Right lobe of liver (tissue), 4 donors: ENCODE data around the gene OR51B4.

Experiments used
- POLR2A ChIP-seq: fragments of 450-650 bp; IDR thresholded peaks from one replicate; pipeline ENCODE4 v1.6.1; 2017; ENCODE audit warnings: antibody characterized with exemption, mild to moderate bottlenecking
- TF ChIP-seq, protein P1 (sequence below), 4 donors: fragments of 200-600 bp in 3 of 4; fragments of 450-650 bp in 1 of 4; IDR thresholded peaks; one replicate each; pipeline versions ENCODE4 v1.5.1 to v1.8.0; 2016 to 2022; ENCODE audit warnings: antibody characterized with exemption in 4 of 4, mild to moderate bottlenecking in 2 of 4
- donor health status: DM: no; HTN: no; CAD: no.
- donor health status: DM: no; HTN: no; CAD: no.
- donor health status: DM: no; HTN: yes; CAD: no.

DNA sequence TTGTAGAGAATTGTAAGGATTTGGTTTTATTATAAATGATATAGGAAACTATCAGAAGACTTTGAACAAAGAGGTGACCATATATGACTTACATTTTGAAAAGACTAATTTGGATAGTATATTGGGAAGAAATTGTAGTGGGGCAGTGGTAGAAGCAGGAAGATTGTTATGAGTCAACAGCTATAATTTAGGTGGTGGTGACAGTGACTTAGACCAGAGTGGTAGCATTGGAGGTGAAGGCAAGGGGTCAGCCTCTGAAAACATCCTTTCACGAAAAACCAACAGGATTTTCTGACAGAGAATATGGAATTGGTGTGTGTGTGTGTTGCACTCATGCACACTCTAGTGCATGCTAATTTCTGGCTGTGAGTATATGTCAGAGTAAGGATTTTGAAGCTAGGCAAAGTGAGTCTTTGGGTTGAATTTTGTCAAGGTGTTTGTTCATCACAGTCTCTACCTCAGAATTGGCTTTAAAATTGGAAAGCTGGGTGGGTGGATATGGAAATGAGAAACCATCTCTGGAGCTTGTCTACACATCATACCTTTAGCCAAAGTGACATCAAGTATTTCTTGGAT lies 23.9 kb downstream of the OR51B4 start:
- TF ChIP-seq, protein P1, sequence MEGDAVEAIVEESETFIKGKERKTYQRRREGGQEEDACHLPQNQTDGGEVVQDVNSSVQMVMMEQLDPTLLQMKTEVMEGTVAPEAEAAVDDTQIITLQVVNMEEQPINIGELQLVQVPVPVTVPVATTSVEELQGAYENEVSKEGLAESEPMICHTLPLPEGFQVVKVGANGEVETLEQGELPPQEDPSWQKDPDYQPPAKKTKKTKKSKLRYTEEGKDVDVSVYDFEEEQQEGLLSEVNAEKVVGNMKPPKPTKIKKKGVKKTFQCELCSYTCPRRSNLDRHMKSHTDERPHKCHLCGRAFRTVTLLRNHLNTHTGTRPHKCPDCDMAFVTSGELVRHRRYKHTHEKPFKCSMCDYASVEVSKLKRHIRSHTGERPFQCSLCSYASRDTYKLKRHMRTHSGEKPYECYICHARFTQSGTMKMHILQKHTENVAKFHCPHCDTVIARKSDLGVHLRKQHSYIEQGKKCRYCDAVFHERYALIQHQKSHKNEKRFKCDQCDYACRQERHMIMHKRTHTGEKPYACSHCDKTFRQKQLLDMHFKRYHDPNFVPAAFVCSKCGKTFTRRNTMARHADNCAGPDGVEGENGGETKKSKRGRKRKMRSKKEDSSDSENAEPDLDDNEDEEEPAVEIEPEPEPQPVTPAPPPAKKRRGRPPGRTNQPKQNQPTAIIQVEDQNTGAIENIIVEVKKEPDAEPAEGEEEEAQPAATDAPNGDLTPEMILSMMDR (IDR thresholded peaks at IDR 0.05) = no peak
- TF ChIP-seq POLR2A = no peak
